ENCODE results near the gene PRR16.

DNA sequence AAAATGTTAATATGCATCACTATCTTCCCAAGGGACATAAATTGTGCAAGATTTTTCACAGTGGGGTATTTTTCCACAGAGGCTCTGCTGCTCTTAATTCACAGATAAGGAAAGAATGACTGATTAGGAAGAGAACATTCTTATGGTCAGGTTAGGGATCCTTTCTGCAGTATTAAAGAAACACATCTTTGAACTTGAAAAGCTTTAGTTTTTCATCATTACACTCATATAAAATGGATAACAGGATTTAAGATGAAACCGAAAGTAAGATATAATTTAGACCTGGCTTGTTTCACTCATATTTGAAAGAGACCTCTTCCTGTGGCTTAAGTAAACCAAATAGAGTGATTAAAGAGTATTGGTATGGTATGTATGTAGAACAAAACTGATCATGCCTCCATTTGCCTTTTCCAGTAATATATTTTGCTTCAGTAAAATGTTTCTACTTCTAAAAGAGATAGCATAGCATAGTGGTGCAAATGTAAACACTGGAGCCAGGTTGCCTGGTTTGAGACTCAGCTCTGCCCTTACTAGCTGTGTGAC, 160.0 kb downstream of the PRR16 start:
- TF ChIP-seq CTCF (IDR thresholded peaks at IDR 0.05) = no peak
- TF ChIP-seq POLR2A (IDR thresholded peaks at IDR 0.05) = no peak
- no peak for TF ChIP-seq POLR2AphosphoS5 (IDR thresholded peaks at IDR 0.05)
